Measurements from ENCODE around the gene GNPTG.
A peak's percentile ranks its signal among the peaks of the same experiment; 100 is the strongest.

Gene GNPTG

DNA sequence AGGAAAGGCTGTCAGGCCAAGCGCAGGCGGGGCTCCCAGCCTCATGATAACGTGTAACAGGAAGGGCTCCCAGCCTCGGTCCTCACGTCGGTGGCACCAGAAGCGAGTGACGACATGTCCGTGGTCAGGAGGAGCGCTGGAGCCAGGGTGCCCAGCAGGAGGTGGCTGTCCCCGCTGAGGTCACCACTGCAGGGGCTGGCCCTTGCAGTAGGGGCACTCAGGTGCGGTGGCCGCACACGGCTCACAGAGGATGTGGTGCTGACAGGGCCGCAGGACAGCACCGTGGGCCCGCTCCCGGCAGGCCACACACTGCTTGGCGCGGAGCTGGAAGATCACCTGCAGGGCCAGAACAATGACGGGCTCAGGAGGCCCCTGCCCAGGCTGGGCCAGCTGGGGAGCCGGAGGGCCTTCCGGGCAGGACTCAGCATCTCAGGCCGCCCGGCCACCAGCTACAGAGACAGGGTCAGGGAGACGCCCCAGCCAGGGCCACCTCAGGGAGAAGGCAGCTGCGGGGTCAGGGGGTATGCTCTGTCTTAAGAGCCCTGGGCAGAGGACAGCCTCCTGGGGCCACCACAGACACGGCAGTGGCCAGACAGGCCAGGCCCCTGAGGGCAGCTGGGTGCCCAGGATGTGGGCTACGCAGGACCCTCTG is 14.5 kb downstream of the GNPTG start:
- FAIRE-seq: no peak
- no peak for DNase-seq (ENCODE audit: insufficient read length, low spot score)

DNA sequence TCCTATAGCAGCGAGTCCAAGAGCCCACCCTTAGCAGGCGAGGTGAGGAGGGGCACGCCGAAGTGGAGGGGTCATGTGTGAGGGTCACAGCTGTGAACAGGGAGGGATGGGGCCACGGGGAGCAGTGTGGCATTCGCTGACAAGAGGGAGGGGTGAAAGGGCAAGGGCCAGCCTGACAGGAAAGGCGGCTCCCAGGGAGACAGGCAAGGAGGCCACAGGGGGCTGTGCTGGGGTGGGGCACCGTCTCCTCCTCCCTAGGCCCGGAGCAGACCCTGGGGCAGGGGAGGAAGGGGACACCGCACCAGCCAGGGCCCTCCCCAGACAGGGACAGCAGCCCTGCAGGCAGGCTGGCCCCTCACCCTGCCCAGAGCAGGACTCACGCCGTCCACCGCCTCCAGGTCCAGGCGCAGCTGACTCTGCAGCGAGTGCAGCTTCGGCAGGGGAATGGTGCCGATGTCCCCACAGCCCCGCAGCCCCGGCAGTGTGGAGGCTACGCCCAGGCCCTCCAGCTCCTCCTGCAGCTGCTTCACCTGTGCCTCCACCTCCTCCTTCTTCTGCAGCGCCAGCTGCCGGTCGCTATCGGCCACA is 15.1 kb downstream of the GNPTG start:
- DNase-seq (ENCODE audit: insufficient read length, low spot score): no peak
- no peak for FAIRE-seq

DNA sequence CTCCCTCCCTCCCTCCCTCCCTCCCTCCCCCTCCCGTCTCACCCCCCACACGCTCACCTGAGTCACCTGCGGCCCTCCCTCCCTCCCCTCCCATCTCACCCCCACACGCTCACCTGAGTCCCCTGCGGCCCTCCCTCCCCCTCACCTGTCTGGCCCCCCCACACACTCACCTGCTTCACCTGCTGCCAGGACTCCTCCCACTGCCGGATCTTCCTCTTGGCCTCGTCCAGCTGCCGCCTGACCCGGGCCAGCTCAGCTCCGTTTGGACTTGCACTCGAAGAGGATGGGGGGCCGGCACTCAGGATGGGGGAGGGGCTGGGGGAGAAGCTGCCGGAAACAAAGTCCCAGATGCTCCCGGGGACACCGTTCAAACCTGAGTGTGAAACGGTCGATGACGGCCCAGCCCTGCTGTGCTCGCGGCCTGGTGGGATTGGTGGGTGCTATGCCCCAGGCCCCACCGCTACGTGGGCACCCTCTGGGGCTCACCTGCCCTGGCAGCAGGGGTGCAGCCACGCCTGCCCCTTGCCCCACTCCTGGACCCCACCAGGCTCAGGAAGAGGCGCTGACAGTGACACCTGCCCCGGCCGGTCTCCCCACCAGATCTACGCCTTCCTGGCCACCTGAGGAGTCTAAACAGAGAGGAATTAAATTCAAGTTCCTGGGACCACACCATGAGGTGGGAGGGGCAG is 15.9 kb downstream of the GNPTG start:
- DNase-seq (ENCODE audit: insufficient read length, low spot score) (no peak), FAIRE-seq (no peak)

DNA sequence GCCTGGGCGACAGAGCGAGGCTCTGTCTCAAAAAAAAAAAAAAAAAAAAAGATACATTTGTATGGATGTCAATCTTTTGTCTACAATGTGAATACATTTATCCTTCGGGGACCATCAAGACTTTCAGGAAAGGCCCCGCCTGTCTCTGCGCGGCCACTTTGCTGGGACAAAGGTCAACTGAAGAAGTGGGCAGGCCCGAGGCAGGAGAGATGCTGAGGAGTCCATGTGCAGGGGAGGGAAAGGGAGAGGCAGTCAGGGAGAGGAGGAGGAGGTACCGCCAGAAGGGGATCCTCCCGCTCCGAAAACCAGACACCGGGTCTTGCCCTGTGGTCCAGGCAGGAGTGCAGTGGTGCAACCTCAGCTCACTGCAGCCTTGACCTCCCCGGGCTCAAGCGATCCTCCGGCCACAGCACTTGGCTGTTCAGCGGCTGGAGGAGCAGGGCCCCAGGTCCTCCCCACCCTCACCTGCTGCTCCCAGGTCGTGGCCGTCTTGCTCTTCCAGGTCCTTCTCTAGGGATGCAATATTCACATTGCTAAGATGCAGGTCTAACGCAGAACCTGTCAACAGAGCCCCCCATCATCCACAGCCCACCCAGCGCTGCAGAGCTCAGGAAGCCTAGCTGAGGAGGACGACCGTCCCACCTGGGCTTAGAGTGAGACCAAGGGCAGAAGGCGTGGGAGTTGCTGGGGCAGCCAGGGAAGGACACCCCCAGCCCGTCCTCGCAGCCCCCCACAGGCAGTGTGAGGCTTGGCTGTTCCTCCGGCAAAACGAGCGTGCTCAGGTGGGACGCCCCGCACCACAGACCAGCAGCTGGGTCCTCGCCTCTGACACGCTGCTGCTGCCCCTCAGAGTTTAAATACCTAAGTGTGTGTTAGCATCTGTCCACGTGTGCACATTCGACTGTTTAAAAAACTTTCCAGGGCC is 19.6 kb downstream of the GNPTG start:
- DNase-seq (ENCODE audit: insufficient read length, low spot score): no peak
- no peak for FAIRE-seq

DNA sequence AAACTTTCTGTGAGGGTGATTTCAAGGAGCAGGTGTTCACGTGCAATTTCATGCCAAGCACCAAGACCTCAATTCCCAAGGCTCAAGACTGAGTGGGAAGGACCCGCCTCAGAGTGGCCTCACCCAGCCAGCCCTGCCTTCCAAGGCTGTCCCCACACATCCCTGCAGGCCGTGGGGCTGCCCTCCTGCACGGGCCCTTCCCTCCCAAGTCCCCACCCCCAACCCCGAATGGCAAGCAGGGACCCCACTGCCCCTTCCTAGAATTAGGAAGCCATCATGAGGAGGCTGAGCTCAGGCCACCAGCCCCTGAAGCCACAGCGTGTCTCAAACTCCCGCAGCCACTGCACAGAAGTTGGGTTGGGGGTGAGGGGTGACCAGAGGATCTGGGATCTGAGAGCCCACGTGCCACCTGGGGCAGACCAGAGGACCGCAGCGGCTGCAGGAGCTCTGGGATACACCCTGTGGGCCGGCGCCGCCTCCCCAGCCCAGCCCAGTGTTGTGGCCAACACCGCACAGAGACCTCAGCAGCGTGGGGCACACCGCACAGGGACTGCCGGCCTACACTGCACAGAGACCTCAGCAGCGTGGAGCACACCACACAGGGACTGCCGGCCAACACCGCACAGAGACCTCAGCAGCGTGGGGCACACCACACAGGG is 20.7 kb downstream of the GNPTG start:
- no peak for FAIRE-seq

DNA sequence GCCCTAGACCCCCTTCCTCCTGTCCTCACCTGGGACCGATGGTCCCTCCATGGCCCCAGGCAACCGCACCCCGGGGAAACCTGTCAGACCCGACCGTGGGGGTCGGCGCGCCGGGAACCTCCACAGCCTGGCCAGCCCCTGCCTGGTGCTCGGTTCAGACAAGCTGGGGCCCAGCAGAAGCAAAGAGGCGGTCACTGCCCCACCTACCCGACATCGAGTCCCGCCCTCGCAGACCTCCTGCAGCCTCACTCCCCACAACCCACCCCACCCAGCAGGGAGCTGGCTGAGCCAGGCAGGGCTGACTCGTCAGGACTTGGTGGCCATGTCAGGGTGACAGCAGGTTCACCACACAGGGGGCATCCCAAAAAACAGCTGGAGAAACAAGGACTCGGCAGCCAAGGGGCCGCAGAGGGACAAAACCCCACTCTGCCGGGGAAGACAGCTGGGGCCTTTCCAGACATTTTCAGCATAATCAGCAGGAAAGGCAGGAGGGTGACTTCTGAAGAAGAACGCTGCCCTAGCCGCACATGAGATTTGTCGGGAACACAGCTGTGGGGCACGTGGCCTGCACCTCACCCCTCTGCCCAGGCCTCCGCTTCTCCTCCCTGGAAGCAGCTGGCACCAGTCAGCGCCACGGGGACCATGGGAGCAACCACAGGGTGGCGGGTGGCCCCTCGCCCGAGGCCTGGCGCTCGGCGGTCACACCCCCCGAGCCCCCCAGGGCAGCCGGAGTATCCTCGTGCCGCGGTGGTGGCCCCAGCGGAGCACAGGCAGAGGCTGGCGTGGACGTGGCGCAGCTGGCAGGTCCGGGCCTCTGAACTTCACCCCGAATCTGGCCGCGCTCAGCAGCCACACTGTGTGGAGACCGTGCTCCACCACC is 22.9 kb downstream of the GNPTG start:
- no peak for DNase-seq (ENCODE audit: insufficient read length, low spot score)
- FAIRE-seq: no peak

More for the DNA sequence above, 20.7 kb downstream of the GNPTG start:
- no peak for DNase-seq (ENCODE audit: insufficient read length, low spot score)

DNA sequence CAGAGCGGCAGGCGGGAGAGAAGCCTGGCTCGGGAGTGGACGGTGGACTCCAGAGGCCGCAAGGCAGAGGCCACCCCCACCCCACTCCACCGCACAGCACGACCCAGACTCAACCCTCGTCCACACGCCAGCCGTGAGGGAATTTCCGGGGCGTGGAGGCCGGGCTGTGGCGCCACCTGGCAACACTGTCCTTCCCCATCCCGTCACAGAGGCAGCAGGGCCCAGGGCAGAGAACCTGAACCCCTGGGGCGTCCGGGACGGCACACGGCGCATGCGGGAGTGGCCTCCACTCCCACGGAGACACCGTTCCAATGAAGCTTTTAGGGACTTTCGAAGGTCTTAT is 23.5 kb downstream of the GNPTG start:
- DNase-seq (ENCODE audit: insufficient read length, low spot score): no peak
- no peak for FAIRE-seq

DNA sequence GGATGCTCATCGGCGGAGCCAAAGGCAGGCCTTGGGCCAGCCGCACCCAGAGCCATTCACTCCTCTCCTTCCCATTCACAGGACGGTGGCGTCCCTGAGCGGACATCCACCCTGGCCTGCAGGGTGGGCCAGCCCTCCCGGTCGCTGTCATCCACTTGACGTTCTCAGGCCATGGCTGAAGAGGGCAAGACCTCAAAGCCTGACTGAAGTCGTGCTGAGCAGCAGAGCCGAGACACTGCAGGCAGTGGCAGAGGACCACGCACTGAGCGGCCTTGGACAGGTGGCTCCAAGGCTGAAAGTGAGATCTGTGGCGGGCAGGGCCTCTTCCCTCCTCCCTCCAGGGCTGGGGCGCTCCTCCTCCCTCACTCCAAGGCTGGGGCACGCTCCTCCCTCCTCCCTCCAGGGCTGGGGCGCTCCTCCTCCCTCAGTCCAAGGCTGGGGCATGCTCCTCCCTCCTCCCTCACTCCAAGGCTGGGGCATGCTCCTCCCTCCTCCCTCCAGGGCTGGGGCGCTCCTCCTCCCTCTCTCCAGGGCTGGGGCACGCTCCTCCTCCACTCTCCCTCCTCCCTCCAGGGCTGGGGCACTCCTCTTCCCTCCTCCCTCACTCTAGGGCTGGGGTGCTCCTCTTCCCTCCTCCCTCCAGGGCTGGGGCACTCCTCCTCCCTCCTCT is 24.1 kb downstream of the GNPTG start:
- DNase-seq (ENCODE audit: insufficient read length, low spot score): no peak
- no peak for FAIRE-seq

DNA sequence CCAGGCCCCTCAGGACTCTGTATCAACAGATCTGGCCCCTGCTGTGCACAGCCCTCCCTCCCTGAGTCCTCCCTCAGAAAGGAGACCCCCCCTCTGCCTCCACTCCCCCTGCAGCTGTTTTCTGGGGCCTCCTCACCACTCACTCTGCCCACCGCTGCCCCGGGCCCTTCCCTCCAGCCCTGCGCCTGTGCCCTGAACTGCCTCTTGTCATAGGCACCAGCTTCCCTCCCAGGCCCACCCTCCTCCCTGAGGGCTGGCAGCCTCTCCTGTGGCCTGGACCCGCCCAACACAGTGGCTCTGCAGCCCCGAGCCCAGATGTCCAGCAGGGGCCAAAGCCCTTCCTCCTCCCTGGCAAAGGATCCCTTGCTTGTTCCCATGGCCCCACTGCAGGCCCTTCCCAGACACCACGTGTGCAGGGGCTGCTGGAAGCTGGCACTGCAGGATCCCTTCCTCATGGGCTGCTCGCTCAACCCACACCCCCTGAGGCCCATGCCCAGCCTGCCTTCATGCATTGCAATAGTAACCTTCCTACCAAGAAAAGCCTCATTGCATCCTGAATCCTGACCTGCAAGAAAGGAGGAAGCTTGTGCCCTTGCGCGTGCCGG is 25.8 kb downstream of the GNPTG start:
- DNase-seq (ENCODE audit: insufficient read length, low spot score) (no peak), FAIRE-seq (no peak)

DNA sequence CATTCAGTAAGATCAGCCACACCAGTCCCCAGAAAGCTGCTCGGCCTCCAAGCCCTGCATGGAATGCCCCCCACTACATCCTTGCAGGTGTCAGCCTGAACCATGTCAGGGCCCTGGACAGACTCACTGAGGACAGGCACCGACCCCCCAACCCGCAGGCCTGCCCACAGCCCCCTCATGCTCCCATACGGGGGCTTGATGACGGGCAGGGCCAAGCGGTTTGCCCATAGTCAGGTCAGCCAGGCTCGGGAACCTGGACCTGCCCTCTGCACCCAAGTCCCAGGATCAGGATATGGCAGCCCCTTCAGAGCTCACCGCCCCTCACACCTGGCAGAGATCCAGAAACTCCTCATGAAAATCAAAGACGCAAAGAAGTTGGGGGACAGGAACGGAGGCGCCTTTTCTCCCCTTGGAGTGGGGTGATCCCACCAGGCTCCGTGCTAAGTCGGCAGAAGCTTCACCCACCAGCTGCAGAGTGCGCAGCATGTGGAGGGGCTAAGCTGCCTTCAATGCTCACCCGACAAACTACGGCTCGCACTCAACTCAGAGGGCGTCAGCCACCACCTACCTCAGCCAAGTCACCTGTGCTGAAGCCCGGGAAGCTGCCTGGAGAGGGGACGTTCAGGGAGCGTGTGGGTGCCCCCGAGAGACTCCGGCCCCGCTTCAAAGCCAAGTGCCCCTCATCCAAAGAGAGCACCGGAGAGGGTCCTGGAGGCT is 26.5 kb downstream of the GNPTG start:
- FAIRE-seq (peak; percentile 46), DNase-seq (ENCODE audit: insufficient read length, low spot score) (no peak)

DNA sequence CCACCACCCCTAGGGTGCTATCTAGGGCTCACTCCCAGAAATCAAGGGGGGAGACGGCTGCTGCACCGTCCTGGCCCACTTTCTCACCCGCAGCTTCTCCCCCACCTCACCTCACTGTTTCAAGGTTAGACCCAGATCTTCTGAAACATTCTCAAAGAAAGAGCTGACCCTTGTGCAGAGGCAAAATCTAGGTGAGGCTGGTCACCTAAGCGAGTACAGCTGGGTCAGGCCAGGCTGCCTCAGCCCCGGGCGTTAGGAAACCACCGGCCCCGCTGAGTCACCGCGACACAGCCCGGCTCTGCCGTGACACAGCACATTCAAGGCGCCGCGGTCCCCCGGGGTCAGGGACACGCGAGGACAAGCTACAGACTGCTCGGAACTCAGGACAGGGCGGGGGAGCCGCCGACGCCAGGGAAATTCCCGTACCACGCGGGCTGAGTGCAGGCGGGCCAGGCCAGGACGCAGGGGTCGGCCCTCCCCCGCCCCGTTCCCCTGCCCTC is 27.1 kb downstream of the GNPTG start:
- FAIRE-seq (peak; percentile 91), DNase-seq (ENCODE audit: insufficient read length, low spot score) (peak; percentile 74)

DNA sequence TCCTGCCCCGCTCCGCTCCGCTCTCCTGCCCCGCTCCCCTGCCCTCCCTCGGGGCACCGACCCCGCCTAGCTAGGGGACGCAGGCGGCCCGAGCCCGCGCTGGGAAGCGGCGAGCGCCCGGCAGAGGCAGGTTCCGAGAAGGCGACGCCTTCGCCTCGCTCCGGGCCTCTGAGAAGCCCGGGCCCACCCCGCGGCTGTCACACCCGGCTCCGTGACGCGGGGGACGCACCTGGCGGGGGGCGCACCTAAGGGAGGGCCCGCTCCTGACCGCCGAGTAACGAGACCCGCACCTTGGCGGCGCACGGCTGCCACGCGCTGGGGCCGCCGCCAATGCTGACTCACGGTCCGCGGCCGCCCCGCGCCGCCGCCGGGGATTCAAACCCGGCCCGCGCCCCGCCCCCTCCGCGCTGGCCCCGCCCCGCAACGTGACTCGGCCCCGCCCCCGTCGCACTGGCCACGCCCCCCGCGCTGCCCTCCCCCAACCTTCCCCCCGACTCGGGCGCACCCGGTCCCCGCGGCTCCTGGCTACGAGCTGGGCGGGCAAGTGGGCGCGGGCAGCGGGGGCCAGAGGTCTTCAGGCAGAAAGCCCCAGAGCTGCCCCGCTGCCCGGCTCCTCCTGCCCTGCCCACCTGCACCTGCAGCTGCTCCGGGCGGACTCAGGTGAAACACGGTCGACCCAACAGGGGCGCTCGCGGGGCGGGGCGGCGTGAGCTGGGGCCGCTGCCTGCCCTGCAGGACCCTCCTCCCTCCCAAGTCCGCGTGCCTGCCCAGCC is 27.8 kb downstream of the GNPTG start:
- DNase-seq (ENCODE audit: insufficient read length, low spot score) (peak; percentile 63), FAIRE-seq (peak; percentile 94)

DNA sequence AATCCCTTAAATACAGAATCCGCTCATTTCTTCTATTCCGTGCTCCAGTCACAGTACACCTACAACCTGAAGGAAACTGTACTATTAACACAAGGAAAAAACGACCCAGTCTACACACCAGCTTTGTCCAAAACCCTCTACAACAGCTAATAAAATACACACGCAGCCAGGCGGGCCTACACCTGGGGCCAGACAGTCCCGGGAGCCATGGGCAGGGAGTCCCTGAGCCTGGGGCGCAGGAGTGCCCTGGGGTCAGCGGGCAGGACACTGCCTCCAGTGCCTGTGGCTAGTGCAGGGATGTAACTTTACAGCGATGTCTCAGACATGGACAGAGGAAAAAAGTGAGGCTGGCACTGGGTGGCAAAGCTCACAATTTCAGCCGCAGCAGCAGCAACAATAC is 28.5 kb downstream of the GNPTG start:
- DNase-seq (ENCODE audit: insufficient read length, low spot score) (no peak), FAIRE-seq (no peak)

DNA sequence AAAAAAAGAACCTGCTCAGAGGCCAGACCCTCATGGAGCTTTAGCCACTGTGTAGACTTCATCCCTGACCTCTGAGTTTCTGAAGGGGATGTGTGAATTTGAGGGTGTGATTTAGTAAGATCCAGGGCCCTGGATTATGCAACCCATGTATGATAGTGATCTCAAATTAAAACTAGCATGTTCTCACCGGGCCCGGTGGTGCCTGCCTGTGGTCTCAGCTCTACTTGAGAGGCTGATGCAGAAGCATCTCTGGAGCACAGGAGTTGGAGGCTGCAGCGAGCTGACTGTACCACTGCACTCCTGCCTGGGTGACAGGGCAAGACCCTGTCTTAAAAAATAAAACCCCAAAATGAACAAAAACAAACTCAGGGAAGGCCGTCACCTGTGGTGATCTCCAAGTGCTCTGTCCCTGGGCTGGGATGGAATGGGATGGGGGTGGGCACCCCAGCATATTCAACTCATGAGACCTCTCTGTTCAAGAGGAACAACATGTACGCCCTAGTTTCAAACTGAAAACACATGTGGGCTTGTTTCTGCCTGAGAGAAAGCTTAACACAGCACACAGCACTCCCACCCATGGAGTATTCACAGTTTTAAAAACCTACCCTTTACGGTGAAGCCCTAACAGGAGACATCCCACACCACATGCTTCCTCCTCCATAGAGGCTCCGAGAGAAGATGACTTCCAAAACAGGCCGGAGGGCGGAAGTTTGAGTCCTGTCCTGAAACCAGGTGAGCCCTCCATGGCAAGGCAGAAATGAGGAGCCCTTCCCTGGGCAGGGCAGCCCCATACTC is 30.1 kb downstream of the GNPTG start:
- no peak for DNase-seq (ENCODE audit: insufficient read length, low spot score)
- FAIRE-seq: no peak

DNA sequence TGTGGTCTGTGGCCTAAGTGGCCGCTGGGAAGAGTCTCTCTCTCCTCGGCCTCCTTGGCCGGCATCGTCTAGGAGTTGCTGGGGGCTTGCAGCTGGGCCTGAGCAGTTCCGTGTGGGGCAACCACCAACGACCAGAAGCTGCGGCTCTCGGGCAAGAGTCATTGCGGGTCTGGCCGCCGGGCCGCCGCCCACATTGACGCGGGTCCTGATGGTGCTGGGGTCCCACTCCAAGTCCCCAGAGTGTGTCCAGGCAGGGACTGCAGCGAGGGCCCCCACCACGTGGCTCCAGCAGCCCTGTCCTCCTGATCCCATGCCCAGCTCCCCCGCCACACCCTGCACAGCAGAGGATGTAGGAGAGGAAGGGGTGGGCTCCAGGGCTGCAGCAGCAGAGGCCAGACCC is 31.8 kb downstream of the GNPTG start:
- no peak for FAIRE-seq
- DNase-seq (ENCODE audit: insufficient read length, low spot score): no peak

DNA sequence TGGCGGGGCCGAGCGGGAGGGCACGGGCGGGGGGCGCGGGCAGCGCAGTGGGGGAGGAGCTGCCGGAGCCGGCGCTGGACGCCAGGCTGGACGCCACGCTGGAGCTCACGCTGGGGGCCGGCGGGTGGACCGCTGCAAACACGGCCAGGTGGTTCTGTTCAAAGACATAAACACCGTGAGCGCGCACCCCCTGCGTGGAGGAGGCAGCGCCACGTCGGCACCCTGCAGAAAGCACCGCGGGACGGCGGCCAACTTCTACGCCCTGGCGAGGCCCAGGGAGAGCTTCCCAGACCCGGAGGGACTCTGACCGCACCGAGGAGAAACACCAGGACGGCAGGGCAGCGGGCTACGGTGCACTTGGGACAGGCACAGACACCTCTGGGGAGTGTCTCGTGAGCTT is 33.5 kb downstream of the GNPTG start:
- FAIRE-seq: no peak
- no peak for DNase-seq (ENCODE audit: insufficient read length, low spot score)

Data from HTR-8/SVneo (cell line).